GM21576 (cell line): ENCODE measurements around the gene EIF2AK3.
"Not testable (repeated sequence)": the region's sequence is repeated elsewhere in the genome, so short reads cannot be mapped to it uniquely, and the experiment has no call there.

Experiments
- ATAC-seq: cut with Tn5 transposase; IDR thresholded peaks from one replicate; pipeline ENCODE4 v1.9.1; 2021; ENCODE audit warnings: mild to moderate bottlenecking, moderate library complexity; ENCODE audit not compliant: unreplicated experiment

EIF2AK3 gene

GRCh38 chr2:88599527-88599926 lies 27.7 kb downstream of the EIF2AK3 start:
- no peak for ATAC-seq

DNA sequence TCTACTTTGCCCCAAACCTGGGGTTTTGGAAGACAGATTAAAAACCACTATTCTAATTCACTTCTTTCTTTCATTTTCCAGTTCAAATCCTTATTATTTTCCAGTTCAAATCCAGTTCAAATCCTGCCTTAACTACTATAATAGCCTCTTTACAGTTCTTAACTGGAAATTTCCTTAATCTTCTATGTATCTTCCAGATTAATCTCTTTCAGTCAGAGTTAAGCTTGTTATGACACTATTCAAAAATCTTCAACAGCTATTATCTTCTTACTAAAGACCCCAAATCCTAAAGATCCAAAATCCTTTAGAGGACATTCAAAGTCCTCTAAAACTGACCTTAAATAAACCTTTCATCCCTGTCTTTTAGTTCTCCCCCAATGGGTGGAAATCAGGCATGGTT lies 30.1 kb downstream of the EIF2AK3 start:
- no peak for ATAC-seq

GRCh38 chr2:88596141-88596830 lies 31.0 kb downstream of the EIF2AK3 start:
- ATAC-seq, result no peak

DNA sequence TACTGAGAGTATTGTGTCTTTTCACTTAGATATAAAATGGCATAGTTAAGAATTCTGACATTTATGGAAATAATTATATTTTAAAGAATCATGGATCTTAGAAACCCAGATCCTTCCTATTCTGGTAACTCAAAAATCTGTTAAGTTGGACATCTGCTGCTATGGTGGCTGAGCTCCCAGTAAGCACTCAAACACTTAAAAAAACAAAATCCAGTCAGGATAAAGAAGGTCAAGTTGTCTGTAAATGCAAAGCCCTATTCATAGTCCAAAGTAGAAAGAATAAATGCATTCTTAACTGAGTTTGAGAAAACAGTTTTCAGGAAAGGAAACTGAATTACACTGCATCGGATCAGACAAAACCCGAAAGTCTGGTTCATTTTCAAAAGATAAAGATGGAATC lies 35.6 kb downstream of the EIF2AK3 start:
- no peak for ATAC-seq

- peak; percentile 80 for ATAC-seq
These were observed 36.2 kb downstream of the EIF2AK3 start for GRCh38 chr2:88590998-88591613.

DNA sequence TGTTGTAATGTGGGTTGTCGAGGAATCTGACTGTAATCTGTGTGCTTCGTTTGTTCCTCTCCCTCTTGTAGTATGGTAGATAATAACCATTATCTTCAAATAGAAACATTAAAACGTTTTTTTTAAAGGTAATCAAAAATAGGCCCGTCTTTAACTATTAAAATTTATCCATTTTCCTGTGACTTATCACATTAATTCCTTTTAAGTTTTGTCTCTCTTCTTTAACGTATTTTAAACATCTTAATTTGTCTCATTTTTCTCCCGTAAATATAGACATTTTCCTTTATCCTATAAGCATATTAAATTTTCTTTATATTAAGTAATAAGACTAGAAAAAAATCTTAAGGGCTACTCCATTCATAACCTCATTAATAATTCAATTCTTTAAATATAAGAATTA lies 41.3 kb downstream of the EIF2AK3 start:
- no peak for ATAC-seq

DNA sequence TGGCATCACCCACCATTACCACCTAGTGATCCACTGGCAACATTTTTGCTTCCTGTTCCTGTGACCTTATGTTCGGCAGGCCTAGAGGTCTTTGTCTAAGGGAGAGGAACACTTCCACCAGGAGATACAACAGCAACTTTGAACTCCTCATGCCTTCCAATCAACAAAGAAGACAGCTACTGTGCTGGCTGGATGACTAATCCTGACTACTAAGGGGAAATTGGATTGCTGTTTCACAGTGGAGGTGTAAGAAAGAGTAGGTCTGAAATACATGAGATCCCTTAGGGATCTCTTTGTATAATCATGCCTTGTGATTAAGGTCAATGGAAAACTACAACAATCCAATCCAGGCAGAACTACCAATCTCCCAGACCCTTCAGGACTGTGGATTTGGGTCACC lies 45.2 kb downstream of the EIF2AK3 start:
- no peak for ATAC-seq

- no peak for ATAC-seq
These were observed 47.2 kb downstream of the EIF2AK3 start for GRCh38 chr2:88580088-88580487.

DNA sequence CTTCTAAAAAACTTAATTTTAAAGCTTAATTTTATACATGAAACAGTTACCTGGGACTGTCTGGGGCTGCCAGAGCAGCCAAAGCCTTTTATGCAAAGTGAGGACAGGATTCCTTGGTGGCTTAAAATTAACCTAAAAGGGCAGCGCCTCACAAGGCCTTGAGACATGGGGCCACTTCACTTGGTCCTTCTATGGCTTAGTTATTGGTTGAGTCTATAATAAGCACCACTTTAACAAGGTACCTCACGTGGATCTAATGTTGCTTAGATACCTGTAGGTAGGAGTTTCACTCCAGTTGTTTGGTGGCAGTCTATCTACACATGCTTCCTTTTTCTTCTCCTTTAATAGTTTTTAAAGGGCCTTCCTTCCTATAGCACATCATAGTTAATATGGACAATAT lies 51.6 kb downstream of the EIF2AK3 start:
- no peak for ATAC-seq

GRCh38 chr2:88575051-88575450 lies 52.2 kb downstream of the EIF2AK3 start:
- ATAC-seq, result no peak

- ATAC-seq, result peak; percentile 61
These were observed 52.8 kb downstream of the EIF2AK3 start for GRCh38 chr2:88574445-88574844.

DNA sequence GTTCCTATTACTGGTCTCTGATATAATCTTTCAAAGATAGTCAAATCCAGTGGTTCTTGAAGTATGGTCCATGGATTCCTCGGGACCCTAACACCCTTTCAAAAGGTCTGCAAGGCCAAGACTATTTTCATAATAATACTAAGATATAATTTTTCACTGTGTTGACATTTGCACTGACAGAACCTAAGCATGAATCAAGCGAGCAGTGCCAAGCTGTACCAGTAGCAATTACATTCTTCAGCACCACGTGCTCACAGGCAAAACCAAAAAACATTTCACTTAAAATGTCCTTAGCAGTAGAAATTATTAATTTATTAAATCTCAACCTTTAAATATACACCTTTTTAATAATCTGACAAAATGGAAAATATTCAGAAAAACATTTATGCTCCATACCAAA lies 59.1 kb downstream of the EIF2AK3 start:
- no peak for ATAC-seq

DNA sequence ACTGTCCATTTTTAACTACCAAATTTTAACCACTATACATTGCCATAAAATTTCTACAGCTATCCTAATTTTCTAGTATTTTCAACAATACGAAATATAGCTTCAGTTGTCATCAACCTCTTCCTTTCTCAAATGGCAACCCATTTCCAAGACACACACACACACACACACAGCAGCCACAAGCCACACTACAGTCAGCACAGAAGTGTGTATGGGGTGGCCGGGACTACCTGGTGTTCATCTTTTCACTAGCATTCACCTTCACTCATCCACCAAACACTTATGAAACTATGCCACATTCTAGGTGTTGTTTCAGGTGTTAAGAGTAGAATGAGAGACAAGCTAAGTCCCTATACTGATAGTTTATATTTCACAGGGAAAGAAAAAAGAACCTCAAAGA lies 62.9 kb downstream of the EIF2AK3 start:
- no peak for ATAC-seq

GRCh38 chr2:88563129-88563528 lies 64.1 kb downstream of the EIF2AK3 start:
- ATAC-seq, result no peak

DNA sequence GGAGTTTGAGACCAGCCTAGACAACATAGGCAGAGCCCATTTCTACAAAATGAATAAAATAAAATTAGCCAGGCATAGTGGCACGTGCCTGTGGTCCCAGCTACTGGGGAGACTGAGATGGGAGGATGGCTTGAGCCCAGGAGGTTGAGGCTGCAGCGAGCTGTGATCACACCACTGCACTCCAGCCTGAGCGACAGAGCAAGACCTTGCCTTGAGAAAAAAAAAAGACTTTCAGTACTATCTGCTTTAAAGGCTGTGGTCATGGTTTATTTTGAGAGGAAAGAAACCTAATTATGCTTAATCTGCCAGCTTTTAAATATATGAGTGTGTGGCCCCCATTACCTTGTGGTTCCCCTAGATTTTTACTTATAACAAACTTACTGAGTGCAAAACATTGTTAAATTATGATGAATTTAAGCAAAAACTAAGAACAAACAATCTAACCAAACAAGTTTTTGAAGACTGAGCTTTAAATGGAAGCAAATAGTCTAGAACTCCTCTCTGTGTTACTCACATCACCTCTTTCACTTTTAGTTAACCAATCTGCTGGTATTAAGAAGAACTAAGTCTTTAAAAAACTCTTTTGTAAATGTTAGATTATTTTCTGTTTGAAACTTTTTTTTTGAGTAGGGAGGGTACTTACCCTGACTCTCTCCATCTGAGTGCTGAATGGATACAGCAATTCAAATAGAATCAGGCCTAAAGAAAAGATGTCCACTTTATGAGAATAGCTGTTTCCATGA lies 65.4 kb downstream of the EIF2AK3 start:
- ATAC-seq, result peak; percentile 66

- ATAC-seq, result no peak
These were observed 66.5 kb downstream of the EIF2AK3 start for GRCh38 chr2:88560619-88561307.

DNA sequence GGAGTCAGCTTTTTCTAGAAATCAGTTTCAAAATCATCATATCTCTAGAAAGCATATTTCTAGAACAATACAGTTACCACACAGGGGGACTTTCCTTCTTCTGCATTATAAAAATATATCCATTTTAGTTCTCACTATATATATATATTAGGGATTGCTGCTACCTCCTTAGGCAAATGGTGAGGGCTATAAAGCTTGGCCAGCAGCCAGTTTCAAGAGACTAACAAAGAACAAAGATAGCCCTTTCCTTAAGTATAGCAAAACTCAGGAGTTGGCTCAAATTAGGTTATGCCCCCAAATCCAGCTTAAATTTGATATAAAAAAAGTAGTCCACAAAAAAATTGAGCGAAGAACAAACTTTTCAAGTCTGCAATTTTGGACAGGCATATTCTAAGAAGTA lies 70.0 kb downstream of the EIF2AK3 start:
- ATAC-seq, result no peak

GRCh38 chr2:88556026-88556425 lies 71.2 kb downstream of the EIF2AK3 start:
- no peak for ATAC-seq

DNA sequence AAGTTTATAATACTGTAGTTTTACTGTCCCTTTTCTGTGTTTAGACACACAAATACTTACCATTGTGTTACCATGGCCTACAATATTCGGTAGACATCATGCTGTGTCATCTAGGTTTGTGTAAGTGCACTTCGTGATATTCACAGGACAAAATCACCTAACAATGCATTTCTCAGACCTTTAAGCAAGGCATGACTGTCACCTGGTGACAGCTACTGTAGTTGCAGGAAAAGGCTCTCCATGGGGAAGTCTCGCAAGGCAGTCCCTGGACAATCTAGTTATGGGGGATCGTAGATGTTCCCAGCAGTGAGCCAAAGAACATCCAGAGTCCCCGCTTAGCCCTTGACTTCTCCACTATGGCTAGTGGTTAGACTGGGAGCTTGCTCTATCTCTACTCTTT lies 73.1 kb downstream of the EIF2AK3 start:
- no peak for ATAC-seq

DNA sequence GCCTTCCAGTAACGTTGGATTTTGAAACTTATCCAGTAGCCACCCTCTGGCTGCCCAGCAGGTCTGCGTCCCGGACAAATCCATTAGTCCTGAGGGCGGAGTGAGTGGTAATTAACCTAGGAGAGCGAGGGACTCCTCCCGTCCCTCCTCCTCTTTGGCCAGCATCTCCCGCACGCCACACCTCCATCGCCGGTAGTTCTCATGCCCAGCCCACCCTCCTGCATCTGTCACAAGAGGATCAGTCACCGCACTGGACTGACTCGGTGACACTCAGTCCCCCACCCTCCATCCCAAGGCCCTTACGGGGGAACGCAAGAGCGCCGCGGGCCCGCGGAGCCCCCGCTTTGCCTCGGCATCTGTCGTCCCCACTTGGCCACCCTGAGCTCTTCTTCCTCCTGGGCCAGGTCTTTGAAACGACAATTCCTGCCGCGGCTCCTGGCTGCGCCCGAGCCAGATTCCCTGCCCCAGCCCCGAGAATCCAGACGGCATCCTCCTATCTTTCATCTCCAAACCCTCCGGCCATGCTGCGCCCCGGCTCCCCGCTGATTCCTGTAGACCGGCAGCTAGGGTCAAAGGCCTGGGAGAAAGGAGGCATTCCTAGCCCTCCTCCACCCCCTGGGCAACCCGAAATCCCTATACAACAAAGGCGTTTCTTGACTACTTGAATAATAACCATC lies 77.5 kb downstream of the EIF2AK3 start:
- no peak for ATAC-seq

GRCh38 chr2:88546291-88546690 lies 81.0 kb downstream of the EIF2AK3 start:
- not testable (repeated sequence) for ATAC-seq
